ENCODE results near the gene RIMBP3C.
"Not testable (repeated sequence)": the region's sequence is repeated elsewhere in the genome, so short reads cannot be mapped to it uniquely, and the experiment has no call there.

Gene RIMBP3C, protein sequence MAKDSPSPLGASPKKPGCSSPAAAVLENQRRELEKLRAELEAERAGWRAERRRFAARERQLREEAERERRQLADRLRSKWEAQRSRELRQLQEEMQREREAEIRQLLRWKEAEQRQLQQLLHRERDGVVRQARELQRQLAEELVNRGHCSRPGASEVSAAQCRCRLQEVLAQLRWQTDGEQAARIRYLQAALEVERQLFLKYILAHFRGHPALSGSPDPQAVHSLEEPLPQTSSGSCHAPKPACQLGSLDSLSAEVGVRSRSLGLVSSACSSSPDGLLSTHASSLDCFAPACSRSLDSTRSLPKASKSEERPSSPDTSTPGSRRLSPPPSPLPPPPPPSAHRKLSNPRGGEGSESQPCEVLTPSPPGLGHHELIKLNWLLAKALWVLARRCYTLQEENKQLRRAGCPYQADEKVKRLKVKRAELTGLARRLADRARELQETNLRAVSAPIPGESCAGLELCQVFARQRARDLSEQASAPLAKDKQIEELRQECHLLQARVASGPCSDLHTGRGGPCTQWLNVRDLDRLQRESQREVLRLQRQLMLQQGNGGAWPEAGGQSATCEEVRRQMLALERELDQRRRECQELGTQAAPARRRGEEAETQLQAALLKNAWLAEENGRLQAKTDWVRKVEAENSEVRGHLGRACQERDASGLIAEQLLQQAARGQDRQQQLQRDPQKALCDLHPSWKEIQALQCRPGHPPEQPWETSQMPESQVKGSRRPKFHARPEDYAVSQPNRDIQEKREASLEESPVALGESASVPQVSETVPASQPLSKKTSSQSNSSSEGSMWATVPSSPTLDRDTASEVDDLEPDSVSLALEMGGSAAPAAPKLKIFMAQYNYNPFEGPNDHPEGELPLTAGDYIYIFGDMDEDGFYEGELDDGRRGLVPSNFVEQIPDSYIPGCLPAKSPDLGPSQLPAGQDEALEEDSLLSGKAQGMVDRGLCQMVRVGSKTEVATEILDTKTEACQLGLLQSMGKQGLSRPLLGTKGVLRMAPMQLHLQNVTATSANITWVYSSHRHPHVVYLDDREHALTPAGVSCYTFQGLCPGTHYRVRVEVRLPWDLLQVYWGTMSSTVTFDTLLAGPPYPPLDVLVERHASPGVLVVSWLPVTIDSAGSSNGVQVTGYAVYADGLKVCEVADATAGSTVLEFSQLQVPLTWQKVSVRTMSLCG (N-terminal part only)

DNA sequence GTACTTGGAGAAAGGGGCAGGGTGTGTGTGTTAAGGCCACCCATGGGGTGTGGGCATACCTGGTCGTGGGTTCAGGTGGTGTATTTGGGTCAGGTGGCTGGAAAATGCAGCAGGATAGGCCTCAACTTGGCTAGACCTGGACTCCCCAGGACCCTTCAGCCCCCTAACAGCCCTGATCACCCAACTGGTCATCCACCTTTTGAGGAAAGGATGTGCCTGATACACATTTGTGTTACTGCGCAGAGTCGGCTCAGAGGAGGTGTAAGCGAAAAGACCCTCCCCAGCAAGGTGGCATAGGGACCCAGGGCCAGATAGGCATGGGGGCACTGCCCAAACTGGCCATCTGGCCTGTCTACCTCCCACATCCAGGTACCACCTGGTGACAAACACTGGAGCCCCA, at the start of gene RIMBP3C:
TSS of gene RIMBP3C (minus strand) at position 101 of the 400 bp plus-strand sequence. CDS start 485 bp downstream, outside the sequence.
- not testable (repeated sequence) for DNase-seq

DNA sequence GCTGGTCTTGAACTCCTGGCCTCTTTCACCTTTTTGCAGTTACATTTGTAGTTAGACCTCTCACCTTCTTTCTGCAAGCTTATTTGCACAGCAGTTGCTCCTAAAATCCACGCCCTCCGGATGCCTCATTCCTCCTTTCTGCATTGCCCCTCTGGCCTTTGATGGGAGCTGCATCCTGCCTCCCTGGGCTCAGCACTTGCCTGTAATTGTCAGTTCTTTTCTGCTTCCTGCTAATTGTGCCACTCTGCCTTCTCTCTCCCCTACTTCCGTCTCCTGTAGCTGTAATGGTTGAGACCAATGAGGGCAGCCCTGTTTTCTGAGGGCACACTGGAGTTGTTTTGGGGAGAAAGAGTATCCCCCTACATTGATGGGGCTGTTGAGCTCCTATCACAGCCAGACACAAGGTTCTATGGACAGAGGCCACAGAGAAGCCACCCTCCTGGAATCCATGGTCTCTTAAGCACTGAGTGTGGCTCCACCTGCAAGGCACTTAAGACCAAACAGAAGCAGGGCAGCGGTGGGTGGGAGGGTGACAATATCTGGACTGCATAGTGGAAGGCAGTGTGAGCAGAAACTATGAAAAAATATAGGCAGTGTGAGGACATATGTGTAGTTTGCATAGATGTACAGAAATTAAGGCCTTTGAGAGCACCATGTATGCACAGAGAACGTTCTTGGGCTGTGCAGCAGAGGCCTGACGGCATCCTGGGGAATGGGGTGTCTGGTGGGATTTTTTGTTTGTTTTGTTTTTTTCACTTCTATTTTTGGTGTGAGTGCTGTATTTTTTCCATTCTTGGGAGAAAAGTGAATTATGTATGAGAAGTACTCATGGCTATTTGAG, 48.0 kb upstream of the RIMBP3C start:
- no peak for DNase-seq

DNA sequence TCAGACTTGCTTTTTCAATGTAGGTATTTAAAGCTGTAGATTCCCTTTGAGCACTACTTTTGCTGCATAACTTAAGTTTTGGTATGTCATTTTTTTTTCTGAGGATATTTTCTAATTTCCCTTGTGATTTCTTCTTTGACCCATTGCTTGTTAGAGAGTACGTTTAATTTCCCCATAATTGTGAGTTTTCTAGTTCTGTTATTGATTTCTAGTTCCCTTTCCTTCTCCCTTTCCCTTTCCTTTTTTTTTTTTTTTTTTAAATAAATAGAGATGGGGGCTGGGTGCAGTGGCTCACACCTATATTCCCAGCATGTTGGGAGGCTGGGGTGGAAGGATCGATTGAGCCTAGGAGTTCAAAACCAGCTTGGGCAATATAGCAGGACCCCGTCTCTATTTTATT, 47.0 kb upstream of the RIMBP3C start:
- no peak for DNase-seq

DNA sequence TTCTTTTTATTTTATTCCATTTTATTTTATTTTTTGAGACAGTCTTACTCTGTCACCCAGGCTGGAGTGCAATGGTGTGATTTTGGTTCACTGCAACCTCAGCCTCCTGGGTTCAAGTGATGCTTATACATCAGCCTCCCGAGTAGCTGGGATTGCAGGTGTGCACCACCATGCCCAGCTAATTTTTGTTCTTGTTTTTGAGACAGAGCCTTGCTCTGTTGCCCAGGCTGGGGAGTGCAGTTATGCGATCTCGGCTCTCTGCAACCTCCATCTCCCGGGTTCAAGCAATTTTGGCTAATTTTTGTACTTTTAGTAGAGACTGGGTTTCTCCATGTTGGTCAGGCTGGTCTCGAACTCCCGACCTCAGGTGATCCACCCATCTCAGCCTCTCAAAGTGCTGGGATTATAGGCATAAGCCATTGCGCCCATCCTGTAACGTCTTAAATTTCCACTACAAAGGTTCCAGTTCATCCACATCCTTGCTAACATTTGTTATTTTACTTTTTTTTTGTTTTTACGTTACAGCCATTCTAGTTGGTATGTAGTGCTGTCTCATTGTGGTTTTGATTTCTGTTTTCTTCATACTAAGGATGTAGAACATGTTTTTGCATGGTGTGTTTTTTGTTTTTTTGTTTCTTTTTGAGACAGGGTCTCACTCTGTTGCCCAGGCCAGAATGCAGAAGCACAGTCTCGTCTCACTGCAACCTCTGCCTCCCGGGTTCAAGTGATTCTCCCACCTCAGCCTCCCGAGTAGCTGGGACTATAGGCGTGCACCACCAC, 45.3 kb upstream of the RIMBP3C start:
- not testable (repeated sequence) for DNase-seq

DNA sequence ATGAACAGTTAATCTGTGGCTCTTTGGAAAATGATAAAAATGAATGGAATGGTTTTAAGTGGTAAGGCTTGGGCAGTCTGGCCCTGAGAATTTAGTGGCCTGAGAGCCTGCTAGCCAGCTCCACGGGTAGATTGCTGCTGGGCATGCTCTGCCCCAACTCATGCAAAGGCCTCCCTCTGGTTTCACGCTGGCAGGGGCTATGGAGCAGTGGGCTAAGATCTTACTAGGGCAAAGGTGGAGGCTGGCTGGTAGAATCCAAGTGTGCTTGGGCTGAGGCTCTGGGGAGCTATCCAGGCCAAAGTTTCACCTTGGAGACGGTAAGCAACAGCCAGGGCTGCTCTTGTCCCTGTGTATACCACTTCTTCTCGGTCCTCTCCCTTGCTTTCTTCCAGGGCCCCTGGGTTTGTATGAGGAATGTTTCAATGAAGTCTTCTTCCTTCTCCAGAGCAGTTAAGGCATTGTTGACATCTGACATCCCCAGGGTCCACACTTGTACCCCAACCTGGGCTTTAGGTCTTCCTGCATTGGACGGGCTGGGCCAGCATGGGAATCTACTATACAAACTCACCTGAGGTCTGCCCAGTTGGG, 43.7 kb upstream of the RIMBP3C start:
- DNase-seq: no peak

DNA sequence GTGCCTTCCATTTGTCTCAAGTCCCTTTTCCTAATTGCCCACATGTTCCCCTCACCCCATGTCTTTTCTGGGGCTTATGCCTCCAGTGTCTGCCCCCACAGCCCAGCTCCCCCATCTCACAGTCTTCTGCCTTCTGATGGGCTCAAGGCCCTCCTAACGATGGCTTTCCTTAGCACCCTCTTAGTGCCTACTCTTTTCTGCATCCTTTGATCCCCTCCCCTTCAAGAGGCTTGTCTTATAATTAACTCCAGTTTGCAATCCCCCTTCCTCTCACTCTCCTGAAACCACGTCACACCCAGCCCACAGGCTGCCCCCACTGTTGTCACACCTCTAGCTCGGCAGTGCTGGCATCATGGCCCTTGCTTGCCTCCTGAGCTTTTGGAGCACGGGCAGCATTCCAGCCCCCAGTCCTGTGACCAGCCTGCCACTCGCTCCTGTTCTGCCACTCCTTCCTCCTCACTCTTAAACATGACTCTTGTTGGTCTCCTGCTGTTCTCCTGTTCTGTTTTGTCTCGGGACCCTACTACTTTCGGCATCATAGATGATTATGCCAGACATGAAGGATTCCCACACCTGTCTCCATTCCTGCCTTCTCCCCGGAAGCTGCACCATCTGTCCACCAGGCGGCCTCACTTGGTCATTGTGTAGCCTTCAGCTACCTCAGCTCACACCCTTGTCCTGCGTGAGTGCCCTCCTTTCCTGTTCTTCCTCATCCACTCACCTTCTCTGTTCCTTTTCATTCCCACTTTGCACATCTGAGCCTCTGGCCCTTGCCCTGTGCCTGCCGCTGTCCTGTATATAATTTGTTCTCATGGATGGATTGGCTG, 42.4 kb upstream of the RIMBP3C start:
- DNase-seq: no peak

DNA sequence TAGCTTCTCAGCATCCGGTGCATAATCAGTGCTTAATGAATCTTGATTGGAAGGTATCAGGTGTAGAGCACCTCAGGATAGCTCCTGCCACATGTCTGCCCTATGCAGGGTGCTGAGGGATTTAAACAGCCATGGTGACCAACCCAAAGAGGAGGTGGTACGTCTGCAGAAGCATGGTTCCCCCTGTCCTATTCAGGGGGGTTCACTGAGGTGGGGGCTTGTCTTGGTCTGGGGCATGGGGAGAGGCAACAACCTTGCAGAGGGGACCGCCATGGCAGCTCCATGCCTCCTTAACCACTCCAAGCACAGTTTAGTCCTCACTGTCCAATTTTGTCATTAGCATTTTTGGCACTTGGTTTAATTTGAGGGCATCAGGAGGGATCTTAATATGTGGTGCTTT, 41.2 kb upstream of the RIMBP3C start:
- DNase-seq: no peak

DNA sequence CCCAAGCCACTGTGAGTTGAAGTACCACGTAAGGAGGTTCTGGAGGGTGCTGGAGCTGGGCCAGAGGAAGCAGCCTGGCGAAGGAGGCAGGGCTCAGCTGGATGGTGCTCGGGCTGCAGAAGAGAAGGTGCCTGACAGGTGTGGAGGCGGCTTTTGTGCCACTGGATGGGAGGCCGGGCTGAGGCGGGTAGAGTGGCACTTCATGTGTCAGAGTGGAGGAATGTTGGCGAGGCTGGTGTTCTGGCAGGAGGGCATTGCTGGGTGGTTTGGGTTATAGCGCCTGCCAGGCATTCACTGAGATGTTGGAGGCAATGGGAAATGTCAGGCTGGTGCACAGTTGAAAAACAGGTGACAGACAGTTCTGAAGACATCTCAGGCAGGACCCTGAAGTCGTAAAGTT, 40.4 kb upstream of the RIMBP3C start:
- DNase-seq: no peak

DNA sequence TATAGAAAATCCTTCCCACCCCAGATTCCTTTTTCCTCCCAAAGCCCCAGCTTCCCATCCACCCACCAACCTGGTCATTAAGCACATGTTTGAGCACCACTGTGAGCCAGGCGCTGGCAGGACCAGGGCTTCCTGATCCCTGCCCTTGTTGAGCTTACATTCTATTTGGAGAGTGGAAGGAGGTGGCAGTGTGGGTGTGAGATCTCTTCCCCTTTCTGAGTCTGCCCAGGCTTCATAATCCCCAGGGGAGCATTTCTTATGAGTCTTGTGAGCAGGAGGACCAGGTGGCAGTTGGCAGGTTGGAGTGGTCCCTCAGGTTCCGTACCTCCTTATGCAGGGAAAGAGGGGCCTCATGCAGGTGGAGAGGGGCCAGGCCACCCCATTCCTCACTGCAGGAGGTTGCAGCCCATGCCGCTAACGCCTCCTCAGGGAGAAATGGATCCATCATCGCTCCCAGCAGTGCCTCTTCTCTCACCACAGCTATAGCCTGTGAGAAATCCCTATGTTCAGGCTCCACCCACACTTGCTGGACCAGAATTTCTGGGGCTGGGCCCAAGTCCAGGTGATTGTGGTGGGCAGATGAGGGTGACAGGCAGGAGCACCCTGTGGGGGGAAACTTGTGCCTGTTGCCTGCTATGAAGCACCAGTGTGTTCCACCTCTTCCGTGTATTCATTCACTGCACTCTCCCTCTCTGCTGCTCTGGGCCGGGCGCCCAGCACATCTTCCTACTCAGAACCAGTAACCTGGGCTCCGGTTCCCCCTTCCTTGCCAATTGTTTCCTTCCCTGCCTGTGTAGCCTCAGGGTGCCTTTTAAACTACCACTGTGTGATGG, 39.8 kb upstream of the RIMBP3C start:
- no peak for DNase-seq

DNA sequence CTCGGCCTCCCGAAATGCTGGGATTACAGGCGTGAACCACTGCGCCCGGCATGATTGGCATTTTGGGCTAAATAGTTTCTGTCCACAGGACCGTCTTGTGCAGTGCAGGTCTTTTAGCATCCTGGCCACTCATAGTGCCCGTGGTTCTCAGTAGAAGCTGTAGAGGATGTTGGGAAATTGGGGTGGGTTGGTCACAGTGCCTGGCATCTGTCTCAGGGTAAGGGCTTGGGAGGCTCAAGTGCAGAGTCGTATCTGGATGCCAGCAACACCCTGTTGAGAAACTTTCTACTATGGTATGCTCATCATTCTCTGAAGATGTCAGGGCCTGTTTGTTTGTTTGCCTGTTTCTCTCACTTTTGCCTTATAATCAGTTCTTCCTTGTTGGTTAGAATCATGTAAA, 38.1 kb upstream of the RIMBP3C start:
- DNase-seq: no peak

DNA sequence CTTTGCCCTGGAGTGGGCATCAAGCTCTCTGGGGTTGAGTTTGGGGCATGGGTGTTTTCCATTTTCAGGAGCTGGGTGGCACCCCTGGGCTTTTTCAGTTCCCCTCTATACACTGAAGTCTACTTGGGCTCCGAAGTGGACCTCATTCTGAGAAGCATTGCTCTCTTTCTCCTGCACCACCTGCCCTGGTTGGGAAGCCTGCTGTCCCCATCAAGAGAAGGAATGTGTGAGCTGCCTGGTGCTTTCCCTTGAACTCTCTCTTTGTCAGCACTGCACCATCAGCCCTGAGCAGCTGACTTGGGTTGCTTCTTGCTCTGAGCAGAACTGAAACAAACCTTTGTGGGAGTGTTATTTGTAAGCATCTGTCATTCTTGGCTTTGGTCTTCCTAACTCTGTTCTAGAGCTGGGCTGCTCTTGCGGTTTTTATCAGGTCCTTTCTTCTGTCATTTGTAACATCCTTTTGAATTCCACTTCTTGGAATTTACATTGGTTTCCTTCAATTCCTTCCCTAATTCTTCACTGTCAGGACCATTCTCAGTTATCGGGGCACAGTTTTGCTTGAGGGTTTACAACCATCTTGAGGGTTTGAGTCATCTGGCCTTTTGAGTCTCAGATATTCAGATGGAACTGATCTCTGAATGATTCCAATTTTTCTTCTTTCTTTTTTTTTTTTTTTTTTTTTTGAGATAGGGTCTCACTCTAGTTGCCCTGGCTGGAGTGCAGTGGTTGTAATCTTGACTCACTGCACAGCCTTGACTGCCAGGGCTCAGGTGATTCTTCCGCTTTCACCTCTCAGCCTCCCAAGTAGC, 36.7 kb upstream of the RIMBP3C start:
- DNase-seq: peak; percentile 86

DNA sequence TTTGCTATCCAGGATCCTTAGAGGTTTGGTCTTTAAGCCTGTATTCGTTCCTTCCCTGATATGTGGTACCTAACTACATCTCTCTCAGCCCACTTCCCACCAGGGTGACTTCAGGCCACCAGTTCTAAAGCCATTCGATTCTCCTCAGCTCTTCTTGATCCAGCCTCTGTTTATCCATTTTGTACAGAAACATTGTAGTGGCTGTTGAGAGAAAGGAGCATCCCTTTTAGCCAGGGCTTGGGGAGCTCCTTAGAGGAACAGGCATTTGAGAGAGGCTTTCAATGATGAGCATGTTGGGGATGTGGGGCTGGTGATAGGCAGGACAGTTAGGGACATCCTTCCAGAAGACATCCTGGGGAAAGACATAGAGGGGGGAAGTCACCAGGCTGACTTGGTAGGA, 34.1 kb upstream of the RIMBP3C start:
- no peak for DNase-seq

DNA sequence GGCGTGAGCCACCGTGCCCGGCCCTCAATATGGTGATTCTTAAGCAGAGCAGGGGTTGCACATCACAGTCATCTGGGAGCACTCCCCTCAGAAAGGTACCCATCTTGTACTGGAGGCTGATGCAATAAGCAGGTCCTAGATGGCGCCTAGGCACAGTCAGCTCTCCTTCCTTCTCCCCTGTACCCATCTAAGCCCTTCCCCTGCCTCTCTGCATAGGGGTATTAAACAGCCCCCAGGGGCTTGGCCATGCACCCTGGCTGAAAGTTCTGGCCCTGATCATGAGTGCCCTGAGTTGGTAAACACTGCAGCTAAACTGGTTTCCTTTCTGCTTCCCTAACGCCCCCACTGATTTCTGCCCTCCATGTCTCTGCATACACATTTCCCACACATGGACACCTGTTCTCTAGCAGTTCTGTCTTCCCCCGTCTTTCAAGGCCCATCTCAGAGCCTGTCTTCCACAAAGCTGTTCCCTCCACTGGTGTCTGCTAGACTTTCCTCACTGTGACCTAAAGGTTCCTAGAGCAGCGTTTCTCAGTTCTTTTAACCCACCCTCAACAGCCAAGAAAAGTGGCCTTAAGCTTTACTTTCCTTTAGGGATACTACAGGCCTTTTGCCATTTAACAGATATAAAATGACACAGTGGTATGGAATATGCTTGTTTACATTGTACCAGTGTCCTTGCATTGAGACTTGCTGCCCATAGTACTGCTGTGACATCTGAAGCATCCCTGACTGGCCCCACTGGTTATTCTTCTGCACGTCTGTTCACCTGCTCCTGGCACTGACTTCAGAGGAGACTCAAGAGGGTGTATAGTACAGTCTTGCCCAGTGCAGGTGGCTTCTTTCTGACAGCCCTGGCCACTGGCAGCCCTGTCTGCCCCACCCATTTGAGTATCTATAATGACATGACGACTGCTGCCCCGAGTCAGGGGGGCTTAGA, 31.8 kb upstream of the RIMBP3C start:
- no peak for DNase-seq

DNA sequence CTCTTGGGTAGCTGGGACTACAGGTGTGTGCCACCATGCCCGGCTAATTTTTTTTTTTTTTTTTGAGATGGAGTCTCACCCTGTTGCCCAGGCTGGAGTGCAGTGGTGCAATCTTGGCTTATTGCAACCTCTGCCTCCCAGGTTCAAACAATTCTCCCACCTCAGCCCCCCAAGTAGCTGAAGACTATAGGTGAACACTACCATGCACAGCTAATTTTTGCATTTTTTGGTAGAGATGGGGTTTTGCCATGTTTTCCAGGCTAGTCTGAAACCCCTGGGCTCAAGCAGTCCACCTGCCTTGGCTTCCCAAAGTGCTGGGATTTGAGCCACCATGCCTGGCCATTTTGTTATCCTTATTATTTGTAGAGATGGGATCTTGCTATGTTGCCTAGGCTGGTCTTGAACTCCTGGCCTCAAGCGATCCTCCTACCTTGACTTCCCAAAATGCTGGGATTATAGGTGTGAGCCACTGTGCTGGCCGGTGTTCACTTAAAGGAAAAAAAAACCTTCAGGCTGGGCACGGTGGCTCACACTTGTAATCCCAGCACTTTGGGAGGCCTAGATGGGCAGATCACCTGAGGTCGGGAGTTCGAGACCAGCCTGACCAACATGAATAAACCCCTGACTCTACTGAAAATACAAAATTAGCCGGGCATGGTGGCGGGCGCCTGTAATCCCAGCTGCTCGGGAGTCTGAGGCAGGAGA, 29.9 kb upstream of the RIMBP3C start:
- not testable (repeated sequence) for DNase-seq

DNA sequence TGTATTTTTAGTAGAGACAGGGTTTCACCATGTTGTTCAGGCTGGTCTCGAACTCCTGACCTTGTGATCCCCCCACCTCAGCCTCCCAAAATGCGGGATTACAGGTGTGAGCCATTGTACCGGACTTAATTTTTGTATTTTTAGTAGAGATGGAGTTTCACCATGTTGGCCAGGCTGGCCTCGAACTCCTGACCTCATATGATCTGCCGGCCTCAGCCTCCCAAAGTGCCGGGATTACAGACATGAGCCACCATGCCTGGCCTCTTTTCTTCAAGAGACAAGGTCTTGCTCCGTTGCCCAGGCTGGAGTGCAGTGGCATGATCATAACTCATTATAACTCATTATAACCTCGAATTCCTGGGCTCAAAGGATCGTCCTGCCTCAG, 29.4 kb upstream of the RIMBP3C start:
- DNase-seq: not testable (repeated sequence)

DNA sequence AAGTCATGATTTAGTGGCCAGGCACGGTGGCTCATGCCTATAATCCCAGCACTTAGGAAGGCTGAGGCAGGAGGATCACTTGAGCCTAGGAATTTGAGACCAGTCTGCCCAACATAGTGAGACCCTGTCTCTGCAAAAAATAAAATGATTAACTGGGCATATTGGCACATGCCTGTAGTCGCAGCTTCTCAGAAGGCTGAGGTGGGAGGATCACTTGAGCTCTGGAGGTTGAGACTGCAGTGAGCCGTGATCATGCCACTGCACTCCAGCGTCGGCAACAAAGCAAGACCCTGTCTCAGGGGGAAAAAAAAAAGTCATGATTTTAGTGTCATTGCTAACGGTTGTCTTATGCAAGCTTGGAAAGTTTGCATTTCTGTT, 28.2 kb upstream of the RIMBP3C start:
- DNase-seq: no peak
